ENCODE data around the gene SLC45A2.
A peak's percentile ranks its signal among the peaks of the same experiment; 100 is the strongest.

The SLC45A2 gene

DNA sequence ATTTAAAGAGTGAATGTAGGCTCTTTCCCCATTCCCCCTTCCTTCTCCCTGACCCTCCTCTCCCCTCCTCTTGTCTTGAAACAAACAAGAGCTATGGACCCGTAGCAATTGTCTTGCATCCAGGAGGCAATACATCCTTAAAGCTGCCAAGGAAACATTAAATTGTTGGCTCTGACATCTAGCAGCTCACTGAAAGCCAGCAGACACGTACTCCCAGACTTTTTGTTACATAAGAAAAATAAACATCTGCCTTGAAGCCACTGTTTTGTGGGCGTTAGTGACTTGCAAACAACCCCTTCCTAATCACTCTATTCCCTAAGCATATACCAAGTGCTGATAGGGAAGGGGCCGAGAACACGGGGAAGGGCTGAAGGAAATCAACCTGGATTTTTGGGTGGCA lies 8.6 kb downstream of the SLC45A2 start:
- Histone ChIP-seq H3K4me2 (ENCODE audit: low read length) (no peak overlapping the region), H3K9ac (ENCODE audit: low read length) (no peak overlapping the region), H3K79me2 (ENCODE audit: insufficient read depth, low read length) (no peaks in the 10 kb centered on the region), H3K36me3 (ENCODE audit: insufficient read depth, low read length) (no peaks in the 10 kb centered on the region), H3K4me1 (ENCODE audit: insufficient read depth, low read length, severe bottlenecking) (no peaks in the 10 kb centered on the region), H3K27ac (ENCODE audit: low read depth, low read length, poor library complexity, severe bottlenecking) (no peak overlapping the region), H3K27me3 (ENCODE audit: insufficient read depth, low read length) (no peaks in the 10 kb centered on the region), H3K9me2 (ENCODE audit: low read depth, low read length) (no peaks in the 10 kb centered on the region), H3F3A (ENCODE audit: insufficient read depth, low read length) (no peaks in the 10 kb centered on the region), H4K20me1 (ENCODE audit: insufficient read depth, low read length) (no peaks in the 10 kb centered on the region), H3K4me3 (ENCODE audit: low read depth, low read length, poor library complexity, severe bottlenecking) (no peak overlapping the region), H3K9me3 (ENCODE audit: low read length) (no peaks in the 10 kb centered on the region), H2AFZ (ENCODE audit: low read length) (no peak overlapping the region)
- no peak for TF ChIP-seq CTCF (IDR thresholded peaks at IDR 0.05; ENCODE audit: low read length)
- no peak for TF ChIP-seq EZH2 (IDR thresholded peaks at IDR 0.05; ENCODE audit: borderline replicate concordance, low read length)

DNA sequence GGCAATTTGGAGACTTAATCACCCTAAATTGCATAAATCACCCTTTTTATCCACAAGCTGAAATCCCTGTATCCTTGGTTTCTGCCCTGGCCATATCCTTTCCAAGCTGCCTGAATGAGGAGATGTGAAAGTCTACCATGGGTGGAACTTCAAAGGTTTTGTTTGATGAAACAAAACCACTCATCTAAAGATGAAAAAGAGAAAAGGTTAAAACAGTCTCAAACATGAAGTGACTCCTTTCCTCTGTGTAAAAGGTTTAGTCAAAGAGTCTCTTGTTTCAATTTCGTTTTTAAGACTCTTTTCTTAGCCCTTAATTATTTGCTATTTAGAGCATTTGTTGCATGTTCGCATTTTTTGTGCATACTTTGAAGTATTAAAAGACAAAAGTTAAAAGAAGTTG lies 11.2 kb downstream of the SLC45A2 start:
- no peak overlapping the region for H3K4me3 ChIP-seq (ENCODE audit: low read depth, low read length, poor library complexity, severe bottlenecking)
- H3K27ac ChIP-seq (ENCODE audit: low read depth, low read length, poor library complexity, severe bottlenecking) = no peak overlapping the region
- H3K27me3 ChIP-seq (ENCODE audit: insufficient read depth, low read length) = no peaks in the 10 kb centered on the region
- H3K36me3 ChIP-seq (ENCODE audit: insufficient read depth, low read length) = no peaks in the 10 kb centered on the region
- no peak for TF ChIP-seq EZH2 (IDR thresholded peaks at IDR 0.05; ENCODE audit: borderline replicate concordance, low read length)
- no peak for TF ChIP-seq CTCF (IDR thresholded peaks at IDR 0.05; ENCODE audit: low read length)
- no peak overlapping the region for H2AFZ ChIP-seq (ENCODE audit: low read length)
- H3K4me1 ChIP-seq (ENCODE audit: insufficient read depth, low read length, severe bottlenecking) = no peaks in the 10 kb centered on the region
- H3F3A ChIP-seq (ENCODE audit: insufficient read depth, low read length) = no peaks in the 10 kb centered on the region
- no peak overlapping the region for H3K9ac ChIP-seq (ENCODE audit: low read length)
- H4K20me1 ChIP-seq (ENCODE audit: insufficient read depth, low read length) = no peaks in the 10 kb centered on the region
- no peaks in the 10 kb centered on the region for H3K9me2 ChIP-seq (ENCODE audit: low read depth, low read length)
- no peaks in the 10 kb centered on the region for H3K9me3 ChIP-seq (ENCODE audit: low read length)
- no peak overlapping the region for H3K4me2 ChIP-seq (ENCODE audit: low read length)
- H3K79me2 ChIP-seq (ENCODE audit: insufficient read depth, low read length) = no peaks in the 10 kb centered on the region

DNA sequence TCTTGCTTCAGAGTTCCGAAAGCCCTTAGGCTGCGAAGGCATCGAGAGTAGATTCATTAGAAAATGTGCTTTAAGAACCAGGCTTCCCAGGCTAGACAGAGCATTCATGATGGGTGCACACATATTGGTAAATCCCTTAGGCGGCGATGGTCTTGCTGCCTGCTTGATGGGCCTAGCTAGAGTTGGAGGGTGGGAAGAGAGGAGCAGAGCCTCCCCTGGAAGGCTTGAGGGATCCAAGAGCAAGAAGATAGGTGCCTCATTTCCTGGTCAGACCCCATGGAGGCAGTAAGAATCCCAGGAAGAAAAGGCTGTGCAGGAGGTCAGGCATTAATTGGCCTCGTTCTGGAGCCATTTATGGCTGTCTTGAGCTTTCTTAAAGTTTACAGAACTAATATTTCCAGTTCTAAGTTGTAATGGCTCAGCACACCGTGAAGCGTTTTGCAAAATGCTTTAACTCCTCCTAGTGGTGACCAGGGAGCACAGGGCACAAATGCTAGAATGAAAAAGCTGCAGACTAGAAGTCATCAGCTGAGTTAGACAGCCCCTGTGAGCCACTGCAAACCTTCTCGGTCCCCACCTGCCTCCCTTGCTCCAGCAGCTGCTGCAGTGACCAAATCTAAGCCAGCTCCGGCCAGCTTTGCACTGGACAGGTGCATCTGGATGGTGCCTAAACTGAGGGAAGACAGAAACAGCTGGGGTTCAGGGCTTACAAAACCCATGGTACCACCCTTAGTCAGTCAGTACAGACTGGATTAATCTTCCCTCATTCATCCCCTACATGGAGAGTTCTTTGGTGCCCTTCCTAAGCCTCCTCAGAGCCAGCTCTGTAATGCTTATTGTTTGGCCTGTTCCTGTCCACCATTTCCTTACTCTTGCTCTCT lies 14.7 kb downstream of the SLC45A2 start:
- no peak overlapping the region for H3K27ac ChIP-seq (ENCODE audit: low read depth, low read length, poor library complexity, severe bottlenecking)
- H3K27me3 ChIP-seq (ENCODE audit: insufficient read depth, low read length) = no peaks in the 10 kb centered on the region
- no peaks in the 10 kb centered on the region for H3K4me1 ChIP-seq (ENCODE audit: insufficient read depth, low read length, severe bottlenecking)
- TF ChIP-seq CTCF (IDR thresholded peaks at IDR 0.05; ENCODE audit: low read length) (peak; percentile 66), EZH2 (IDR thresholded peaks at IDR 0.05; ENCODE audit: borderline replicate concordance, low read length) (no peak)
- H3K36me3 ChIP-seq (ENCODE audit: insufficient read depth, low read length) = no peaks in the 10 kb centered on the region
- H4K20me1 ChIP-seq (ENCODE audit: insufficient read depth, low read length) = no peaks in the 10 kb centered on the region
- H3K9me3 ChIP-seq (ENCODE audit: low read length) = no peaks in the 10 kb centered on the region
- no peaks in the 10 kb centered on the region for H3F3A ChIP-seq (ENCODE audit: insufficient read depth, low read length)
- H3K9ac ChIP-seq (ENCODE audit: low read length) = no peak overlapping the region
- no peak overlapping the region for H2AFZ ChIP-seq (ENCODE audit: low read length)
- H3K4me2 ChIP-seq (ENCODE audit: low read length) = no peak overlapping the region
- no peaks in the 10 kb centered on the region for H3K9me2 ChIP-seq (ENCODE audit: low read depth, low read length)
- H3K4me3 ChIP-seq (ENCODE audit: low read depth, low read length, poor library complexity, severe bottlenecking) = no peak overlapping the region
- no peaks in the 10 kb centered on the region for H3K79me2 ChIP-seq (ENCODE audit: insufficient read depth, low read length)

All from OCI-LY1 (cell line).